HFFc6 (cell line): ENCODE data around the gene CPVL. TPM values are rescaled to one million over a fixed set of nuclear protein-coding genes. Genes with fewer than 3 reads are reported as not detected.

Experiments
- DNase-seq: peaks from one replicate; pipeline ENCODE4 v3.0.0-alpha.2; 2018
- H3K27ac Mint-ChIP-seq: 2 replicates; pipeline ENCODE4 v1.8.0; 2020; ENCODE audit warnings: mild to moderate bottlenecking, mixed read lengths
- H3K27me3 Mint-ChIP-seq: 2 replicates; pipeline ENCODE4 v1.8.0; 2021; ENCODE audit warnings: mild to moderate bottlenecking, moderate library complexity, mixed read lengths; ENCODE audit not compliant: insufficient read depth
- H3K36me3 Mint-ChIP-seq: 2 replicates; pipeline ENCODE4 v1.8.0; 2021; ENCODE audit warnings: low read depth, mixed read lengths
- H3K4me1 Mint-ChIP-seq: 2 replicates; pipeline ENCODE4 v1.8.0; 2020; ENCODE audit warnings: low read depth, mixed read lengths
- H3K4me3 Mint-ChIP-seq: 2 replicates; pipeline ENCODE4 v1.8.0; 2020; ENCODE audit warnings: mild to moderate bottlenecking, moderate library complexity, mixed read lengths
- H3K9me3 Mint-ChIP-seq: 2 replicates; pipeline ENCODE4 v1.8.0; 2020; ENCODE audit warnings: mild to moderate bottlenecking, mixed read lengths
- CTCF ChIP-seq: fragments of 200-600 bp; sonication (generic); IDR thresholded peaks from 2 replicates; pipeline ENCODE4 v1.5.0; 2021; ENCODE audit warnings: antibody characterized with exemption, mild to moderate bottlenecking
- total RNA-seq, 6 experiments: library from RNA; stranded (reverse); fragmentation: NEBNext Ultra II Directional; extraction: Animal tissue kit (Norgen Biotek cat#: 25700); gene quantifications; 2 replicates in 1 of 6; 3 replicates in 5 of 6; pipeline ENCODE4 v1.2.3, GENCODE V29; 2021

CPVL gene
- total RNA-seq, 6 experiments from 2014 or later, result not detected

GRCh38 chr7:29003703-29004102, 142.6 kb downstream of the CPVL start:
- TF ChIP-seq CTCF, result no peak
- no peaks in the 10 kb centered on the region for H3K4me1 Mint-ChIP-seq
- no peaks in the 10 kb centered on the region for H3K36me3 Mint-ChIP-seq
- no peak for DNase-seq
- no peak overlapping the region for H3K27ac Mint-ChIP-seq
- peaks cover 9% of the 10 kb centered on the region for H3K27me3 Mint-ChIP-seq
- H3K4me3 Mint-ChIP-seq, result no peak overlapping the region
- H3K9me3 Mint-ChIP-seq, result no peaks in the 10 kb centered on the region

- no peak overlapping the region for H3K27ac Mint-ChIP-seq
- H3K4me1 Mint-ChIP-seq, result no peaks in the 10 kb centered on the region; the same call in 1 of the 2 replicates
Observed at GRCh38 chr7:29000717-29001076, 145.6 kb downstream of the CPVL start.

GRCh38 chr7:28999895-29000716, 146.2 kb downstream of the CPVL start:
- no peak overlapping the region for H3K4me3 Mint-ChIP-seq
- H3K27ac Mint-ChIP-seq, result no peak overlapping the region
- H3K36me3 Mint-ChIP-seq, result no peaks in the 10 kb centered on the region
- H3K4me1 Mint-ChIP-seq, result no peaks in the 10 kb centered on the region; the same call in 1 of the 2 replicates
- no peak for DNase-seq
- peaks cover 11% of the 10 kb centered on the region for H3K27me3 Mint-ChIP-seq
- no peaks in the 10 kb centered on the region for H3K9me3 Mint-ChIP-seq
- no peak for TF ChIP-seq CTCF

More at GRCh38 chr7:29000717-29001076, 145.6 kb downstream of the CPVL start:
- no peak for DNase-seq
- no peak for TF ChIP-seq CTCF
- no peaks in the 10 kb centered on the region for H3K36me3 Mint-ChIP-seq
- no peak overlapping the region for H3K4me3 Mint-ChIP-seq
- peaks cover 13% of the 10 kb centered on the region for H3K27me3 Mint-ChIP-seq
- no peaks in the 10 kb centered on the region for H3K9me3 Mint-ChIP-seq

- peaks cover 11% of the 10 kb centered on the region for H3K27me3 Mint-ChIP-seq
- no peaks in the 10 kb centered on the region for H3K9me3 Mint-ChIP-seq
- no peak overlapping the region for H3K4me3 Mint-ChIP-seq
- H3K27ac Mint-ChIP-seq, result no peak overlapping the region
- TF ChIP-seq CTCF, result no peak
- H3K4me1 Mint-ChIP-seq, result no peaks in the 10 kb centered on the region; the same call in 1 of the 2 replicates
- H3K36me3 Mint-ChIP-seq, result no peaks in the 10 kb centered on the region
- DNase-seq, result no peak
Observed at GRCh38 chr7:28999427-28999826, 146.9 kb downstream of the CPVL start.

GRCh38 chr7:28998105-28998504, 148.2 kb downstream of the CPVL start:
- H3K9me3 Mint-ChIP-seq, result no peaks in the 10 kb centered on the region
- peaks cover 11% of the 10 kb centered on the region for H3K27me3 Mint-ChIP-seq
- TF ChIP-seq CTCF, result no peak
- no peak for DNase-seq
- no peak overlapping the region for H3K27ac Mint-ChIP-seq
- H3K4me3 Mint-ChIP-seq, result no peak overlapping the region
- H3K36me3 Mint-ChIP-seq, result no peaks in the 10 kb centered on the region
- H3K4me1 Mint-ChIP-seq, result no peaks in the 10 kb centered on the region; the same call in 1 of the 2 replicates
